Epithelial cell of esophagus (primary cell): ENCODE data around the gene BAIAP2.
A peak's percentile ranks its signal among the peaks of the same experiment; 100 is the strongest.

ENCODE experiments used
- DNase-seq: peaks from one replicate; pipeline ENCODE4 v3.0.0; 2010; ENCODE audit warnings: low read depth
- H3K4me3 ChIP-seq: 2 replicates; pipeline ENCODE4 v1.5.1; 2011; ENCODE audit warnings: mild to moderate bottlenecking, low read length, control low read depth
- TF ChIP-seq, protein P1 (sequence below): IDR thresholded peaks from 2 replicates; pipeline ENCODE4 v1.5.1; 2011; ENCODE audit warnings: low read depth, mild to moderate bottlenecking, low read length, control low read depth, inconsistent platforms; ENCODE audit not compliant: insufficient read depth; ENCODE audit errors: missing control alignments

The BAIAP2 gene

DNA sequence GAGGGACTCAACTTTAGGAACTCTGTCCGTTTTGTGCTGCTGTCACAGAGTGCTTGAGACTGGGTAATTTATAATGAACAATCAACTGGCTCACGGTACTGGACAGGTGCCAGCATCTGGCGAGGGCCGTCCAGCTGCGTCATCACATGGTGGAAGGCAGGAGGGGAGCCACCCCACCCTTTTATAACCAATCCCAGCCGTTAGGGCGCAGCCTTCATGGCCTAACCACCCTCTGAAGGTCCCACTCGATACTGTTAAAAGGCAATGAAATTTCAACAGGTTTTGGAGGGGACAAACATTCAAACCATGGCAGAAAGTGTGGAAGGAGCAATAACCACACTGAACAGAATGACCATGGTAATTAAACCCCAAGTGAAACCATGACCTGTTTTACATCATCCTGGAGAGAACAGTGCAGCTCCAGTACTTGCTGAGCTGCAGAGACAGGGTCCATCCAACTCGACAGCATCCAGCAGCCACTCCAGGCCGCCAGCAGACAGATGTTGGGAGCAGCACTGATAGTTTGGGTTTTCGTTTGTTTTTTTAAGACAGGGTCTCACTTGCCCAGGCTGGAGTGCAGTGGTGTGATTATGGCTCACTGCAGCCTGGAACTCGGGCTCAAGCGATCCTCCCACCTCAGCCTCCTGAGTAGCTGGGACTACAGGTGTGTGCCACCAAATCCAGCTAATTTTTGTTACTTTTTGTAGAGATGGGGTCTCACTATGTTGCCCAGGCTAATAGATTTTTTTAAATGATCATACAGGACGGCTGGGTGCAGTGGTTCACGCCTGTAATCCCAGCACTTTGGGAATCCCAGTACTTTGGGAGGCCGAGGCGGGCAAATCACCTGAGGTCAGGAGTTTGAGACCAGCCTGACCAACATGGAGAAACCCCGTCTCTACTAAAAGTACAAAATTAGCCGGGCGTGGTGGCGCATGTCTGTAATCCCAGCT, 32.3 kb upstream of the BAIAP2 start:
- DNase-seq = peak; percentile 72
- TF ChIP-seq, protein P1, sequence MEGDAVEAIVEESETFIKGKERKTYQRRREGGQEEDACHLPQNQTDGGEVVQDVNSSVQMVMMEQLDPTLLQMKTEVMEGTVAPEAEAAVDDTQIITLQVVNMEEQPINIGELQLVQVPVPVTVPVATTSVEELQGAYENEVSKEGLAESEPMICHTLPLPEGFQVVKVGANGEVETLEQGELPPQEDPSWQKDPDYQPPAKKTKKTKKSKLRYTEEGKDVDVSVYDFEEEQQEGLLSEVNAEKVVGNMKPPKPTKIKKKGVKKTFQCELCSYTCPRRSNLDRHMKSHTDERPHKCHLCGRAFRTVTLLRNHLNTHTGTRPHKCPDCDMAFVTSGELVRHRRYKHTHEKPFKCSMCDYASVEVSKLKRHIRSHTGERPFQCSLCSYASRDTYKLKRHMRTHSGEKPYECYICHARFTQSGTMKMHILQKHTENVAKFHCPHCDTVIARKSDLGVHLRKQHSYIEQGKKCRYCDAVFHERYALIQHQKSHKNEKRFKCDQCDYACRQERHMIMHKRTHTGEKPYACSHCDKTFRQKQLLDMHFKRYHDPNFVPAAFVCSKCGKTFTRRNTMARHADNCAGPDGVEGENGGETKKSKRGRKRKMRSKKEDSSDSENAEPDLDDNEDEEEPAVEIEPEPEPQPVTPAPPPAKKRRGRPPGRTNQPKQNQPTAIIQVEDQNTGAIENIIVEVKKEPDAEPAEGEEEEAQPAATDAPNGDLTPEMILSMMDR = no peak

DNA sequence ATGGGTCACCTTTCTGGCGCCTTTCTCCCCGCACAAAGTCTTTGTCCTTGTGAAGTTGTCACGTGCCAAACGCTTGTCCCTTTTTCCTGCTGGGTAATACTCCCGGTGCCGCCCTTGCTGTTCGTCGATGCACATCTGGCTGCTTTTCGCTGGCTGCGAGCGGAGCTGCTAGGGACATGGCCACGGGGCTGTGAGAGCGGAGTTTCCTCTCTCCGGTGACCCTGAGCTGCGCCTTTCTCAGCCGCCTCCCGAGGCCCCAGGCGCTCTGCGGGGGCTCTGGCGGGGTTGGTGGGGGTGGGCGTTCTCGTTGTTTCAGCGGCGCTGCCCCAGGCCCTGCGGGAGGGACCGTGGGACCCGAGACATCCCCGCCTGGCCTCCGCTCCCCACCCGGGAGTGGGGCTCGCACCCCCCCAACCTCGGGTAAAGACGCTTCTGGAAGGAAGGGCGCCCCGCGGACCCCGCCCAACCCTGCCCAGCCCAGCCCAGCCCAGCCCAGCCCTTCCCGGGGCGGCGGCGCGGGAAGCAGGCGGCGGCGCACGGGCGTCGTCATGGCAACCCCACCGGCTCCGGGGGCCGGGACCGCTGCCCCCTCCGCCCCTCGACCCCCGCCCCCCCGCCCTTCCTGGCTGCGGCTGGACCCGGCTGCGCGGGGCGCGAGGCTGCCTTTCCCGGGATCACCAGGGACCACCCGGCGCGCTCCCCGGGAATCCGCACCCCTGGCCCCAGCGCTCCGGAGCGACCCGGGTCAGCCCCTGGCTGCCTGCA, 31.1 kb upstream of the BAIAP2 start:
- no peak overlapping the region for H3K4me3 ChIP-seq
- TF ChIP-seq, protein P1 = no peak
- DNase-seq = no peak

More for the DNA sequence above, 32.3 kb upstream of the BAIAP2 start:
- H3K4me3 ChIP-seq = no peak overlapping the region

DNA sequence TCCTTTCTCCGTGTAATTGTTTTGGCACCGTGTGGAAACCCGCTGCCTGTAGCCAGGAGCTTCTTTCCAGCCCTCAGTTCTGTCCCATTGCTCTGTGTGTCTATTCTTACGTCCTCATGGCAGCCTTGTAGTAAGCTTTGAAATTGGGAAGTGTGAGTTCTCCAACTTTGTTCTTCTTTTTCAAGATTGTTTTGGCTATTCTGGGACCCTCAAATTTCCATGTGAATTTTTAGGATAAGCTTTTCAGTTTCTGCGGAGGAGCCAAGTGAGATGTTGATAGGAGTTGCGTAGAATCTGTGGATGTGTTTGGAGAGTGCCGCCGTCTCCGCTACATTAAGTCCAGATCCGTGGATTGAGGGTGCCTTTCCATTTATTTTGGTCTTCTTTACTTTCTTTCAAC, 28.1 kb upstream of the BAIAP2 start:
- TF ChIP-seq, protein P1 = no peak
- no peak overlapping the region for H3K4me3 ChIP-seq
- DNase-seq = no peak

DNA sequence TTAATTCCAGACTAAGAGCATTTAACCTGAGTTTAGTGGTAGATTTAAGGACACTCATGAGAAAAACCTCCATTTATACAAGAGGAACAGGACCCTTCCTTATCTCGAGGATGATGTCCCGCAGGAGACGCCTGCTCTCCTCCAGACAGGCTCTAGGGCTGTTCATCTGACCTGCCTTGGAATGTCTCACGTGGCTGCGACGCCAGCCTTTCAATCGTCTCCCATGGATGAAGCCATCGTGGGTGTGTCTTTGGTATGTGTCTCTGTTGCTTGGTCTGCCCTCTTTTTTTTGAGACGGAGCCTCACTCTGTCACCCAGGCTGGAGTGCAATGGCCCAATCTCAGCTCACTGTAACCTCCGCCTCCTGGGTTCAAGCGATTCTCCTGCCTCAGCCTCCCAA, 26.8 kb upstream of the BAIAP2 start:
- no peak overlapping the region for H3K4me3 ChIP-seq
- DNase-seq = no peak
- TF ChIP-seq, protein P1 = no peak

DNA sequence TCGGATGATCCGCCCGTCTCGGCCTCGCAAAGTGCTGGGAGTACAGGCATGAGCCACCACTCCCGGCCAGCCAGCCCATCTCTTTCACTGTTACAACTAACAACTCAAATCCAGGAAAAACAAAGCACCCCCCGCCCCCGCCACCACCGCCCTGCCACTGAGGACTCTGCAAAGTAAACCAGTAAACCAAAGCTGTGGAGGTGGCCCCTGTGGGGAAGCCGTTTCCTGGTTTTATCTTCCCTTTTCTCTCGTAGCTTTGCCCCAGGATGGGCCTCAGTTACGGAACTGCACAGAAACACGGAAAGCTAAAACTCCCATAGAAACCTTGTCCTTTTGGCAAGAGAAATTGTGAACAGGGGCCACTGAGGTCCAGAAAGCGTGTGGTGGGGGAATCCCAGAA, 25.8 kb upstream of the BAIAP2 start:
- H3K4me3 ChIP-seq = no peak overlapping the region
- DNase-seq = no peak
- TF ChIP-seq, protein P1 = no peak

DNA sequence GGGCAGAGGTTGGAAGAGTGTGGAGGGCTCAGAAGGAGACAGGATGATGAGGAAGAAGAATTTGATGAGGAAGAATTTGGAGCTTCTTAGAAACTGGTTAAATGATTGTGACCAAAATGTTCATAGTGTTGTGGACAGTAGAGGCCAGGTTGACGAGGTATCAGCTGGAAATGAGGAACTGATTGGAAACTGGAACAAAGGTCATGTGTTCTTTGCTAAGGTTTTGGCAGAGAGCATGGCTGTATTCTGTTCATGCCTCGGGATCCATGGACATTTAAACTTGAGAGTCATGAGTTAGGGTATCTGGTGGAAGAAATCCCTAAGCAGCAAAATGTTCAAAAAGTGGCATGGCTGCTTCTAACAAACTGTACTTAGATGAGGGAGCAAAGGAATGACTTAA, 24.0 kb upstream of the BAIAP2 start:
- H3K4me3 ChIP-seq = no peak overlapping the region
- no peak for DNase-seq
- TF ChIP-seq, protein P1 = no peak
